Thyroid gland (tissue), 4 donors: ENCODE measurements around the gene ARMC2.

Experiments
- CTCF ChIP-seq, 6 experiments: fragments of 200-600 bp in 3 of 6; fragments of 450-650 bp in 3 of 6; sonication (generic) in 3 of 6; IDR thresholded peaks; one replicate each; pipeline ENCODE4 v1.5.1; 2016 to 2019; ENCODE audit warnings: antibody characterized with exemption in 6 of 6, mild to moderate bottlenecking in 2 of 6, inconsistent platforms in 1 of 6, moderate library complexity in 1 of 6
- POLR2A ChIP-seq, 2 donors: fragments of 450-650 bp; IDR thresholded peaks; one replicate each; pipeline ENCODE4 v1.6.1; 2017; ENCODE audit warnings: antibody characterized with exemption in 2 of 2, mild to moderate bottlenecking in 2 of 2, moderate library complexity in 1 of 2

GRCh38 chr6:108811490-108811889, 36.7 kb upstream of the ARMC2 start:
- TF ChIP-seq POLR2A (IDR thresholded peaks at IDR 0.05): no peak
- no peak for TF ChIP-seq CTCF (IDR thresholded peaks at IDR 0.05)
